Measurements from ENCODE around the gene DAP. TPM values are rescaled to one million over a fixed set of nuclear protein-coding genes. Genes with fewer than 3 reads are reported as not detected.

The DAP gene
- total RNA-seq, 1 experiment from 2014 or later = 47.7 TPM

- TF ChIP-seq PRDM15 (CRISPR knock-in tag; IDR thresholded peaks at IDR 0.05) (no peak), ZNF416 (CRISPR knock-in tag; IDR thresholded peaks at IDR 0.05) (no peak), ELF4 (CRISPR knock-in tag; IDR thresholded peaks at IDR 0.05; ENCODE audit: low read depth) (no peak), ZNF121 (CRISPR knock-in tag; IDR thresholded peaks at IDR 0.05) (no peak)
These were observed 76.5 kb downstream of the DAP start (continued) for GRCh38 chr5:10684303-10685086.

GRCh38 chr5:10682801-10683525 is 78.1 kb downstream of the DAP start:
- H3K9me3 Mint-ChIP-seq = peaks cover 14% of the 10 kb centered on the region
- H3K27me3 Mint-ChIP-seq (ENCODE audit: low read depth) = no peaks in the 10 kb centered on the region
- H3K27ac Mint-ChIP-seq = no peak overlapping the region
- no peak overlapping the region for H3K4me3 Mint-ChIP-seq
- peaks cover 25% of the 10 kb centered on the region for H3K36me3 Mint-ChIP-seq
- ChIA-PET CTCF (interaction anchor here (2.2 kb wide), 1 partner anchor 305 kb away, joined by 6 read pairs; no protein-coding TSS in a partner anchor), POLR2A (no interaction called here)
- peaks cover 20% of the 10 kb centered on the region for H3K4me1 Mint-ChIP-seq
- ATAC-seq (no peak), DNase-seq (ENCODE audit: low spot score) (no peak)
- no peak for TF ChIP-seq ATF2 (CRISPR knock-in tag; IDR thresholded peaks at IDR 0.05; ENCODE audit: borderline replicate concordance, low read depth)
- no peak for TF ChIP-seq SMAD3 (CRISPR knock-in tag; IDR thresholded peaks at IDR 0.05; ENCODE audit: borderline replicate concordance)
- no peak for TF ChIP-seq CBFB (CRISPR knock-in tag; IDR thresholded peaks at IDR 0.05; ENCODE audit: low read depth)

GRCh38 chr5:10681731-10682679 is 79.0 kb downstream of the DAP start:
- peaks cover 29% of the 10 kb centered on the region for H3K36me3 Mint-ChIP-seq
- no peak overlapping the region for H3K4me3 Mint-ChIP-seq
- no peak overlapping the region for H3K27ac Mint-ChIP-seq
- ATAC-seq = no peak
- H3K27me3 Mint-ChIP-seq (ENCODE audit: low read depth) = no peaks in the 10 kb centered on the region; the same call in 1 of the 2 replicates
- CTCF ChIA-PET = no interaction called here
- peaks cover 15% of the 10 kb centered on the region for H3K9me3 Mint-ChIP-seq
- DNase-seq (ENCODE audit: low spot score) = no peak
- POLR2A ChIA-PET = no interaction called here
- no peak for TF ChIP-seq ZNF671 (CRISPR knock-in tag; IDR thresholded peaks at IDR 0.05)
- H3K4me1 Mint-ChIP-seq = peaks cover 20% of the 10 kb centered on the region

GRCh38 chr5:10680876-10681481 is 80.1 kb downstream of the DAP start:
- H3K4me1 Mint-ChIP-seq = peaks cover 15% of the 10 kb centered on the region
- ATAC-seq = no peak
- H3K27me3 Mint-ChIP-seq (ENCODE audit: low read depth) = no peaks in the 10 kb centered on the region; the same call in 1 of the 2 replicates
- H3K27ac Mint-ChIP-seq = no peak overlapping the region
- no peak for DNase-seq (ENCODE audit: low spot score)
- H3K4me3 Mint-ChIP-seq = no peak overlapping the region
- H3K9me3 Mint-ChIP-seq = peaks cover 8% of the 10 kb centered on the region
- peaks cover 22% of the 10 kb centered on the region for H3K36me3 Mint-ChIP-seq
- no peak for TF ChIP-seq NR2C2 (CRISPR knock-in tag; IDR thresholded peaks at IDR 0.05)
- TF ChIP-seq GRHL2 (CRISPR knock-in tag; IDR thresholded peaks at IDR 0.05; ENCODE audit: insufficient replicate concordance, severe bottlenecking) = no peak
- TF ChIP-seq ZNF416 (CRISPR knock-in tag; IDR thresholded peaks at IDR 0.05) = no peak
- TF ChIP-seq ATF6 (CRISPR knock-in tag; IDR thresholded peaks at IDR 0.05) = no peak
- CTCF ChIA-PET = interaction anchor here (2.7 kb wide), 1 partner anchor 8 kb away, joined by 9 read pairs; no protein-coding TSS in a partner anchor
- POLR2A ChIA-PET = no interaction called here
